Measurements from ENCODE around the gene JAGN1.

- TF ChIP-seq USF1 (IDR thresholded peaks at IDR 0.05) (no peak), TAF1 (IDR thresholded peaks at IDR 0.05; ENCODE audit: low read depth) (no peak), ZBTB7A (IDR thresholded peaks at IDR 0.05; ENCODE audit: low read depth) (no peak), MAX (IDR thresholded peaks at IDR 0.05) (no peak), CEBPB (IDR thresholded peaks at IDR 0.05) (no peak), EP300 (IDR thresholded peaks at IDR 0.05; ENCODE audit: borderline replicate concordance) (no peak), RAD21 (IDR thresholded peaks at IDR 0.05; ENCODE audit: low read depth) (no peak), REST (IDR thresholded peaks at IDR 0.05; ENCODE audit: low read depth) (no peak), TCF12 (IDR thresholded peaks at IDR 0.05; ENCODE audit: low read depth) (no peak)
These were observed 17.9 kb downstream of the JAGN1 start for GRCh38 chr3:9908286-9908685.

Measured in Ishikawa (cell line).